AG09319 (cell line): Measurements from ENCODE around the gene ULBP3.
"Not testable (repeated sequence)": the region's sequence is repeated elsewhere in the genome, so short reads cannot be mapped to it uniquely, and the experiment has no call there.

Experiments used
- DNase-seq: peaks from one replicate; pipeline ENCODE4 v3.0.0-alpha.2; 2010; ENCODE audit warnings: low read depth; ENCODE audit errors: extremely low read depth
- TF ChIP-seq, protein P1 (sequence below): IDR thresholded peaks from 2 replicates; pipeline ENCODE4 v1.5.1; 2011; ENCODE audit warnings: low read depth, mild to moderate bottlenecking, inconsistent platforms, low read length, moderate library complexity

ULBP3 gene

DNA sequence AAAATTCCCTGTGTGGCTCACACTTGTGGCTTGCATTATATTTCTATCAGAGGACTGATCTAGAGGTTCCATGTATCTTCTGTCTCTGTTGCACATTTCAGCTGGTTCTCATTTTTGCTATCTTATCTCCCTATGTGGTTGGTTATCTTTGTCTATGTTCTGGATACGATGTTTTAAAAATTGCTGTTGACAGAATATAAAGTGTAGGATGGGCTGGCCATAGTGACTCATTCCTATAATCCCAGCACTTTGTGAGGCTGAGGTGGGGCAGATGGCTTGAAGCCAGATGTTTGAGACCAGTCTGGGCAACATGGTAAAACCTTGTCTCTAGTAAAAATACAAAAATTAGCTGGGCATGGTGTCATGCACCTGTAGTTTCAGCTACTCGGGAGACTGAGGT is 9.9 kb upstream of the ULBP3 start:
- no peak for DNase-seq
- TF ChIP-seq, protein P1, sequence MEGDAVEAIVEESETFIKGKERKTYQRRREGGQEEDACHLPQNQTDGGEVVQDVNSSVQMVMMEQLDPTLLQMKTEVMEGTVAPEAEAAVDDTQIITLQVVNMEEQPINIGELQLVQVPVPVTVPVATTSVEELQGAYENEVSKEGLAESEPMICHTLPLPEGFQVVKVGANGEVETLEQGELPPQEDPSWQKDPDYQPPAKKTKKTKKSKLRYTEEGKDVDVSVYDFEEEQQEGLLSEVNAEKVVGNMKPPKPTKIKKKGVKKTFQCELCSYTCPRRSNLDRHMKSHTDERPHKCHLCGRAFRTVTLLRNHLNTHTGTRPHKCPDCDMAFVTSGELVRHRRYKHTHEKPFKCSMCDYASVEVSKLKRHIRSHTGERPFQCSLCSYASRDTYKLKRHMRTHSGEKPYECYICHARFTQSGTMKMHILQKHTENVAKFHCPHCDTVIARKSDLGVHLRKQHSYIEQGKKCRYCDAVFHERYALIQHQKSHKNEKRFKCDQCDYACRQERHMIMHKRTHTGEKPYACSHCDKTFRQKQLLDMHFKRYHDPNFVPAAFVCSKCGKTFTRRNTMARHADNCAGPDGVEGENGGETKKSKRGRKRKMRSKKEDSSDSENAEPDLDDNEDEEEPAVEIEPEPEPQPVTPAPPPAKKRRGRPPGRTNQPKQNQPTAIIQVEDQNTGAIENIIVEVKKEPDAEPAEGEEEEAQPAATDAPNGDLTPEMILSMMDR: no peak

- no peak for DNase-seq
- TF ChIP-seq, protein P1: no peak
Measured at GRCh38 chr6:150076196-150076893, 7.4 kb upstream of the ULBP3 start.

DNA sequence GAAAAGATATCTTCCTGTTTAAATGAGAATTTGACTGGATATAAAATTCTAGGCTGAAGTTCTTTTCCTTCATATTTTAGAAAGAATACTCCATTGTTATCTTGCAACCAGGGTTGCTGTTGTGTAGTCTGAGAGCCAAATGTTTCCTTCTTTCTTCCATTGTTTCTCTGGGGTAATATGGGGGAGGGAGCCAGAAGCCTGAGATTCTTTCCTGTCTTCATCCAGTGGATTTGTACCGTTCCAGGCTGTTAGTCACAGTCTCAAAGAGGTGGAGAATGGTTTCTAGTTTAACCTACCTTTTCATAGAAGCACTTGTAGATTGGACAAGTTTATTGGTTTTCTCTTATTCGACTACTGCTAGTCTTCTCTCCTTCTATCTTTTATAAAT is 6.1 kb upstream of the ULBP3 start:
- TF ChIP-seq, protein P1: no peak
- no peak for DNase-seq

DNA sequence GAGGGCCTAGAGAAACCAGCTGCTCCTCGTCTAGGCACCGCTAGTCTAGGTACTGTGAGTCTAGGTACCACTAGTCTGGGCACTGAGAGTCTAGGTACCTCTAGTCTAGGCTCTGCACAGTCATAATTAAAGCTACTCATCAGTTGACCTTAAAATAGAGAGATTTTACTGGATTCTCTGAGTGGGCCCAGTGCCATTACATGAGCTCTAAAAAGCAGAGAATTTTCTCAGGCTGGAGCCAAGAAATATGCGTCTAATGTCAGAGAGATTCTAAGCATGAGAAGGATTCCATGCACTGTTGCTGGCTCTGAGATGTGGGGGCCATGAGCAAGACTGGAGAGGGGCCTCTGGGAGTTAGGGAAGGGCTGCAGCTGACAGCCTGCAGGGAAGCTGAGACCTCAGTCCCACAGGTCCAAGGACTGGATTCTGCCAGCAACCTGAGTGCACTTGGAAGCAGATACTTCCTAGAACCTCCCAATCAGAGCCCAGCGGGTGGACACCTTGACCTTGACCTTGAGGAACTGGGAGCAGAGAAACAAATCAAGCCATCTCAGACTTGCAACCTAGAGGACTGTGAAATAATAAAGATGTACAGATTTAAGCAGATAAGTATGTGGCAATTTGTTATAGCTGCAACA is 5.6 kb upstream of the ULBP3 start:
- not testable (repeated sequence) for DNase-seq

GRCh38 chr6:150072201-150072600 is 3.3 kb upstream of the ULBP3 start:
- TF ChIP-seq, protein P1: no peak
- DNase-seq: no peak

GRCh38 chr6:150070236-150070818 is 1.4 kb upstream of the ULBP3 start:
- no peak for DNase-seq
- TF ChIP-seq, protein P1: no peak

DNA sequence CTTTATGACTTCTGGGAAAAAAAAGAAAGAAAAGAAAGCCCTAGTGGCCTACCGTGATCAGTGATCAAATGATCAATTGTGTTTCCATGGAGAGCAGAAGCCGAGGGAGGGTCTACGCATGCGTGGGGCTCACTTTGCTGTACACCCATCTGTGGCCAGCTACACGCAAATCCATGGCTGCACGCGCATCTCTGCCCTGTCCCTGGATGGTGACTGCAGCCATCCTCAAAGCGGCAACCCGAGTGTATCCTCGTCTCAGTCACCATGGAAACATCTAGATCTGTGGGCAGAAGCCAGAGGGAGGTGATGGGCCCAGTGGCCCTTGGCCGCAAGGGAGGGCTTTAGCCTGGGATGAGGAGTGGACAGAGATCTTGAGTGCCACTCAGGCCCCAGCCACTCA is 785 bp upstream of the ULBP3 start:
- no peak for DNase-seq
- TF ChIP-seq, protein P1: no peak
